Stimulated activated effector memory CD8-positive, alpha-beta T cell treated with anti-CD3 and anti-CD28 coated beads, Interleukin-12 subunit alpha, Interleukin-12 subunit beta, amount 100 ng/mL, for 72 hours (primary cell): ENCODE results near the gene GREM2.

Experiments used
- ATAC-seq: fragments of 150-1000 bp; cut with Tn5 transposase; 2 replicates; pipeline ENCODE4 v1.10.0; 2021
- DNase-seq, 2 donors: peaks; one replicate each; pipeline ENCODE4 v3.0.0; 2021 to 2022; ENCODE audit warnings: low spot score in 2 of 2
- H3K27ac Mint-ChIP-seq: one replicate; pipeline ENCODE4 v1.8.0; 2022; ENCODE audit warnings: mild to moderate bottlenecking, mixed read lengths
- H3K36me3 Mint-ChIP-seq: one replicate; pipeline ENCODE4 v1.8.0; 2022; ENCODE audit warnings: mild to moderate bottlenecking, mixed read lengths
- H3K4me1 Mint-ChIP-seq: one replicate; pipeline ENCODE4 v1.8.0; 2022; ENCODE audit warnings: mixed read lengths
- H3K4me3 Mint-ChIP-seq: one replicate; pipeline ENCODE4 v1.8.0; 2022; ENCODE audit warnings: mild to moderate bottlenecking, mixed read lengths
- H3K9me3 Mint-ChIP-seq: one replicate; pipeline ENCODE4 v1.8.0; 2022; ENCODE audit warnings: mixed read lengths

Gene GREM2

DNA sequence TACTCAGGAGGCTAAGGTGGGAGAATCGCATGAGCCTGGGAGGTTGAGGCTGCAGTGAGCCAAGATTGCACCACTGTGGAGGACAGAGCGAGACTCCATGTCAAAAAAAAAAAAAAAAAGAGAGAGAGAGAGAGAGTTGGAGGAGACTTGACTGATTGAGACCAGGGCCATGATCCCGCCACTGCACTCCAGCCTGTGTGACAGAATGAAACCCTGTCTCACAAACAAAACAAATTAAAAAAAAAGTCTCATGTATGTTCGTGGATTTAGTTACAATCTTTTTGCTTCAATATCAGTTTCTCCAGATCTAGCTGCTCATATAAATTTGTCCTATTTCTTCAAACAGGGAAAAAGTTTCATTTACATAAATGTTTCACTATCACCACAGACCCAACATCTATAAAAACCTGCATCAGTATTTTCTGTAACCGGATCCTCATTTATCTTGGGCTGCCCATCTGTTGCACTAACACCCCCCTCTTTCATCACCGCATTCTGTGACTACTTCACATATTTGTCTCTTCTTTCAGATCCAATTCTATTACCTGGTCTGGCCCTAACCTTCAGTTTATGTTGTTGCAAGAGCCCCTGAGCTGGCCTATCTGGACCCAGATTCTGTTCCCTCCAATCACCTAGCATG lies 127.0 kb downstream of the GREM2 start:
- Mint-ChIP-seq H3K9me3 (no peaks in the 10 kb centered on the region), H3K4me3 (no peak overlapping the region), H3K27ac (no peak overlapping the region), H3K4me1 (no peaks in the 10 kb centered on the region), H3K36me3 (no peaks in the 10 kb centered on the region)
- ATAC-seq = no peak
- no peak for DNase-seq

DNA sequence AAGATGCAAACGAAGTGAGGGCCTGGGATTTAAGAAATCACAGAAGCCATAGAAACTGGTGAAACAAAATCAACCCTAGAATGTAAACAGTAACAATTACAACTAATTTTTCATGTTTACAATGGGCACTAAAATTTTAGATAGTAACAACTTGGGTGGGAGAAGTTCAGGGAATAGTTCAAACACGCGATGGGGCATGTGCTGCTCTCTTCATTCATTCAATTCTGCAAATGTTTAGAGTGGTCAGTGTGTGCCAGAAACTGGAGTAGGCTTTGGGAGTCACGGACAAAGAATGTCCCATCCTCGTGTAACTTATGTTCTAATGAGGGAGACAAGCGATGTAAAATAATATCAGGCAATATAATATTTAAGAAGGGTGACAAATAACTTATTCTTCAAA lies 133.4 kb downstream of the GREM2 start:
- no peak overlapping the region for H3K27ac Mint-ChIP-seq
- DNase-seq (no peak), ATAC-seq (no peak)
- no peaks in the 10 kb centered on the region for H3K9me3 Mint-ChIP-seq
- no peaks in the 10 kb centered on the region for H3K36me3 Mint-ChIP-seq
- no peaks in the 10 kb centered on the region for H3K4me1 Mint-ChIP-seq
- H3K4me3 Mint-ChIP-seq = no peak overlapping the region

DNA sequence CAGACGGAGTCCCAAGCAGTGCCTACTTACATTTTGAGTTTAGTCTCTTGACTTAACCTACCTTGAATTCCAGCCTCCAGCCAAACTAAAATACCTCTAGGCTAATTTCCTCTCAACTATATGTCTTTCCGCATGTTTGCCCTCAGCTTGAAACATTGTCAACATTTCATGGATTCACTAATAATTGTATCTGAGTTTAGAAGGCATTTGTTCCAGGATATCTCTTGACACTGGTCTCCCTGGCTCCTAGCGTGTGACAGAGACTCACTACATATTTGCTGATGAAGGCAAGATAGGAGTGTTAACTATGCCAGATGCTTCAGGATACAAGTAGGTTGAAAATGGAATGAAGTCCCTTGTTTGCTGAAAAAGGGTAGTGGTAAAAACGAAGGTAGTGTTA lies 136.1 kb downstream of the GREM2 start:
- no peaks in the 10 kb centered on the region for H3K9me3 Mint-ChIP-seq
- no peak for ATAC-seq
- H3K36me3 Mint-ChIP-seq = no peaks in the 10 kb centered on the region
- no peaks in the 10 kb centered on the region for H3K4me1 Mint-ChIP-seq
- DNase-seq = no peak
- H3K27ac Mint-ChIP-seq = no peak overlapping the region
- H3K4me3 Mint-ChIP-seq = no peak overlapping the region

DNA sequence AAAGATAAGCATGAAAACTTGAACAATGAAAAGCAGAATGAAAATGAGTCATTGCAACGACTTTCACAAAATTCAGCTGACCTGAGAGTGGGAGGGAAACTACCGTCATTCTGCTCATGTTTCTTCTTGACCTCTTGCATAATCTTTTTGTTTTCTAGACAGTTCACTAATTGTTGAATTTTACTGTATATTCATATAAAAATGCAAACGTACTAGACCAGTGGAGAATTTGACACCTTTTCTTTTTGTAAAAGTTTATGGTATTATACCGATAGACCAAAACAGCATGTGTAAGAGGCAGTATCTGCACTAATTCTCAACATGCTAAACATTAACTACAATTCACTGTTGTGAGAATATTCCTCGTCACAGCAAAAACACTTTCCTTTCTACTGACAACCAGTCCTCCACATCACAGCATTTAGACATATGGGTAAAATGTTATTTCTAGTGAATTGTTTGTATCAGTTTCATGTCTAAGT lies 137.8 kb downstream of the GREM2 start:
- Mint-ChIP-seq H3K4me1 (no peaks in the 10 kb centered on the region), H3K27ac (no peak overlapping the region), H3K36me3 (no peaks in the 10 kb centered on the region), H3K9me3 (no peaks in the 10 kb centered on the region), H3K4me3 (no peak overlapping the region)
- ATAC-seq (no peak), DNase-seq (no peak)

DNA sequence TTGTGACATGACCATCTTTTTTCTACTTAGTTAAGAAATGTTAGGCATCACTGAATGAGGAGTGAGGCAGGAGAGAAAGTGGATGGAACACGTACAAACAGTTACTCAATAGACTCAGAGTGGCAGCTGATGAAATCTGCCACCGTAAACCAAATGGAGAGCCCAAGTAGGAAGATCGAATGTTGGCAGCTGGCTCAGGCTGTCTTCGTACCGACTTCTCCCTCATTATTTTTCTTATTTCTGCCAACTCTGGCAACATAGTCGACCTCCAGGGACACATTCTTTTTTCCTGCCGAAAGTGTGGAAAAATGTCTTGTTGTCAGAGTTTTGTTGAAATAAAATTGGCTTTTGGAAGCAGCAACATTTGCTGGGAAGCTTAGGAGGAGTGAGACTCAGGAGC lies 143.3 kb downstream of the GREM2 start:
- Mint-ChIP-seq H3K9me3 (no peaks in the 10 kb centered on the region), H3K27ac (no peak overlapping the region), H3K4me1 (peaks cover 13% of the 10 kb centered on the region), H3K4me3 (no peak overlapping the region), H3K36me3 (no peaks in the 10 kb centered on the region)
- ATAC-seq = no peak
- no peak for DNase-seq

DNA sequence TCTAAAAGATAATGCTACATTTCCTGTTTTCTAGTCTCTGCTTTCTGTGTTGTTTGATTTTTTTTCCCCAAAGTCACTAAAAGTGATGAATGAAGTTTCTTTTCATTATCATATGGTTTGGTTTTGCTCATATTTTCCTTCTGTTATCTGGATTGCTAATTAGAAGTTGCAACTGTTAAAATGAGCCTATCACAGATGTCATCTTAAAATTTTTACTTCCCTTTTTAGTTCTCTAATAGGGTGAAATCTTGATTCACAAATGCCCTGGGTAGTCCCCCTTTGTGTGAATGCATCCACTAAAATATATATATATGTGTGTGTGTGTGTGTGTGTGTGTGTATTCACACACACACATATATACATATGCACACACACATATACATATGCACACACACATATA lies 144.1 kb downstream of the GREM2 start:
- DNase-seq (no peak), ATAC-seq (no peak)
- no peak overlapping the region for H3K4me3 Mint-ChIP-seq
- H3K36me3 Mint-ChIP-seq = no peaks in the 10 kb centered on the region
- no peak overlapping the region for H3K27ac Mint-ChIP-seq
- H3K4me1 Mint-ChIP-seq = peaks cover 13% of the 10 kb centered on the region
- H3K9me3 Mint-ChIP-seq = no peaks in the 10 kb centered on the region

DNA sequence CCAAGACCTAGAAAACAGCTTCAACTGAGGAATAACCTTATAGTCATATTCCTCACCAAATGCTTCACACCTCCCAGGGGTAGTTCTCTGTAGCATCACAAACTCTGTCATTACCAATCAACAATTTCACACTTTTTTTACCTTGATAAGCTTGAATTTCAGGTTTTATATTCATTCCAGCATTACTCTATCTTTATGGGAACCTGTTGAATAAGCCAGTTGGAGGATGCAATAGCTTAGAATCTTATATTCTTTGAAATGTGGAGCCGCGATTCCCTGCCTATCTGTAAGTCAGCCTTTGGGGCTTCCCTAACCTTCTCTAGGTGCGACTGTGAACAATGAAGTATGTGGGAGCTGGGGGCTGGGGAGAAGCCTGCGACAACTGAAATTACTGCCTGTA lies 145.4 kb downstream of the GREM2 start:
- no peaks in the 10 kb centered on the region for H3K9me3 Mint-ChIP-seq
- H3K27ac Mint-ChIP-seq = no peak overlapping the region
- DNase-seq (no peak), ATAC-seq (no peak)
- H3K4me3 Mint-ChIP-seq = no peak overlapping the region
- H3K4me1 Mint-ChIP-seq = peaks cover 13% of the 10 kb centered on the region
- no peaks in the 10 kb centered on the region for H3K36me3 Mint-ChIP-seq

DNA sequence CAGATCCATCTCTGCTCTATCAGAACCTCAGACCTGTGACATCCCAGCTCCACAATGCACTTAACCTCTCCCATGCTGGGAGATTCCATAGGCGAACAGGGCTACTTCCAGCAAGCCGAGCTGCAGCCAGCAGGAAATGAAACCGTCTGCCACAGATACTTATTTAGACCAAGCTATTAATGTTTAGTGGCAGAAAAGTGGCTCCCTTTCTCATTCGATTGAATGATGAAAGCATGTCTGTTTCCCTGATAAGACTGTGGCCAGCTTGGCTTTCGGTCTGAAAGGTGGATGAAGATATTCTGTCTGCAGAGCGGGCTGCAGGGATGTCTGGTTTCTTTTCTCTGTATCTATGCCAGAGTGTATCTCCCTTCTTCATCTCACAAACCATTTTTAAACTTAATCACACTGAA lies 146.4 kb downstream of the GREM2 start:
- DNase-seq (no peak), ATAC-seq (no peak)
- Mint-ChIP-seq H3K4me1 (peaks cover 13% of the 10 kb centered on the region), H3K4me3 (peak overlapping the region; percentile 5), H3K9me3 (no peaks in the 10 kb centered on the region), H3K36me3 (no peaks in the 10 kb centered on the region), H3K27ac (no peak overlapping the region)

DNA sequence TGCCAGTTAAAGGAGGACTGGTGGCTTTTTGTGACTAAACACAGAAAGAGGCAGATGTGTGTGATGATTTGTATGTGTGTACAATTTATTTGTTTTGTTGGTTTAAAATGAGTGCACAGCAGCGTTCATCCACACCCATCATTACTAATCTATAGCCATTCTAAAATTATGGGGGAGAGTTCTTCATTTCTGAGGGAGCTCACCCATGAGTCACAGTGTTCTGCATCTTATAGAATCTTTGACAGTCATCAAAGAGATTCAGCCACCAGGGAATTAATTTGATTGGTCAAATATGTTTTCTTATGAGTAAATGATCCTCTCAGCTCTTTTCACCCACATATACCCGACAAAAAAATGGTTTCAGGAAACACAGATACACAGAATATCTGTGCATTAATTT lies 147.9 kb downstream of the GREM2 start:
- Mint-ChIP-seq H3K4me3 (no peak overlapping the region), H3K4me1 (peaks cover 13% of the 10 kb centered on the region), H3K27ac (no peak overlapping the region), H3K36me3 (no peaks in the 10 kb centered on the region), H3K9me3 (no peaks in the 10 kb centered on the region)
- no peak for DNase-seq
- peak; percentile 70 for ATAC-seq

DNA sequence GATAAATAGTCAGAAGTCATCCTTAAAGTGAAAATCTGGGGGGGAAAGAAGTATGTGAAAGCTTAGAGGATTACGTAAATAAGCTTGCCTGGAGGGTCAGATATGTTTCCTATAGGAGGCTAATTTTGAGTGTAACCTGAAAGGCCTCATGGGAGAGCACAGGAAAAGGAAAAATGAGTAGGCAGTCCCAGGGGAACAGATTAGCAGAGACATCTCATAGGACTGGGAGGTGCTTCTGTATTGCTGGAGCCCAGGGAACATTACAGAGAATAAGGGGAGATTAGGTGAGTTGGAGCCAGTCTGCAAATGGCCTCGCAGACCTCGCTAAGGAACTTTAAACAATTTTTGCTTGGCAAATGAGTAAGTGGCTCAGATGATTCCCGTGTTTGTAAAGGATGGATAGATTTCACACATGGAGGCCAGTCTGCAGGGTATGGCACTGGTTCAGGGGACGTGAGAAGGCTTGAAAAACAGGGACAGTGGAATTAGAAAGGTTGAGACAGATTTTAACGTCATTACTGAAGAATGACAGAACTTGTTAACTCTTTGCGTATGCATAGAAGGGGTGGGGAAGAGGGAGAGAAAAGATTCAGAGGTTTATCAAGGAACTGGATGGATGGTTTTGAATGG lies 149.1 kb downstream of the GREM2 start:
- Mint-ChIP-seq H3K27ac (no peak overlapping the region), H3K9me3 (no peaks in the 10 kb centered on the region), H3K4me1 (peaks cover 13% of the 10 kb centered on the region), H3K4me3 (no peak overlapping the region), H3K36me3 (no peaks in the 10 kb centered on the region)
- DNase-seq (no peak), ATAC-seq (no peak)

DNA sequence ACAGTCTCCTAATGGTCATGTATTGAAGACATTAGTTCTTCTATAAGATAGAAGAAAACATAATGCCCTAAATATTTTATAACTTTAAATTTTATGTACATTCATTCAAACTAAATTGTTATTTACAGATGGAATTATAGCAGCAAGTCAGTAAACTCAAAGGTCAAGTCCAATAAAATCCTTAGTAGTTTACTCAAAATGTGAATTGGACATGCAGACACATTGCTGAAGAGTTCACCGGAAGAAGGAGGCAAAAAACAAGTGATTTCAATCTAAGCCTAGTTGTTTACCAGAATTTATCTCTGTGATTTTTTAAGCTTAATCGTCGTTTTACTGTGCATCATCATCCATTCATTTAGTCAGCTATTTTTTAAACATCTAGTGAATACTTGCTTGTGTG lies 149.7 kb downstream of the GREM2 start:
- H3K4me1 Mint-ChIP-seq = peaks cover 13% of the 10 kb centered on the region
- ATAC-seq (no peak), DNase-seq (no peak)
- H3K27ac Mint-ChIP-seq = no peak overlapping the region
- H3K4me3 Mint-ChIP-seq = no peak overlapping the region
- no peaks in the 10 kb centered on the region for H3K9me3 Mint-ChIP-seq
- H3K36me3 Mint-ChIP-seq = no peaks in the 10 kb centered on the region

DNA sequence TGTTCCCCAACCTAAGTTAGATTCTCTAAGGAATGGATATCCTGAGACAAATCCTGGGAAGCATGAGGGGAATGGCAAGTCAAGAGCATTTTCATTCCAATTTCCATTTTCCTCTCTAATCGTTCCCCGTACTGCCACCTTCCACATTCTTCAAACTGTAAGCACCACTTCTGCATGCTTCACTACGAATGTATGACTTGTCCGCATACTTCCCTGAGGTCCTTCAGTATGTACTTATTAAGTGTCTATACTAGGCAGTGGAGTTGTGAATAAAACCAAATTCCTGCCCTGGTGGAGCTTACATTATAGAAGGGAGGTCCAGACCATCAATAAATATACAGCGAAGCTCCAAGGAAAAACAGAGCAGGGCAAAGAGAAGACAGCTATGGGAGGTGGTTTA lies 154.8 kb downstream of the GREM2 start:
- Mint-ChIP-seq H3K27ac (no peak overlapping the region), H3K4me1 (no peaks in the 10 kb centered on the region), H3K36me3 (no peaks in the 10 kb centered on the region), H3K9me3 (no peaks in the 10 kb centered on the region), H3K4me3 (no peak overlapping the region)
- DNase-seq (no peak), ATAC-seq (no peak)

DNA sequence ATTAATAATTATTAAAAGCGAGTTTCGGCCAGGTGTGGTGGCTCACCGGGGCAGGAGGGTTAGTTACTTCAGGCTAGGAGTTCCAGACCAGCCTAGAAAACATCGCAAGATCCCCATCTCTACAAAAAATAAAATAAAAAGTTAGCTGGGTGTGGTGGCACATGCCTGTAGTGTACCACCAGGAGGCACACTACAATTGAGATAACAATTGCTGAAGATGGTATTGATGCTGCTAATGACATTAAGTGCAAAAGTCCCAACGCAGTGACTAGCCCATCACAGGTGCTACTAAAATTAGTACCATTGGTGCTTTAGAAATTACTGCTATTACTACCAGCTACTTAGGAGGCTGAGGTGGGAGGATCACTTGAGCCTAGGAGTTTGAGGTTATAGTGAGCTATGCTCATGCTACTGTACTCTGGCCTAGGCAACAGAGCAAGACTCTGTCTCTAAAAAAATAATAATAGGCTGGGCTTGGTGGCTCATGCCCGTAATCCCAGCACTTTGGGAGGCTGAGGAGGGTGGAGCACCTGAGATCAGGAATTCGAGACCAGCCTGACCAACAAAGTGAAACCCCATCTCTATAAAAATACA lies 156.6 kb downstream of the GREM2 start:
- Mint-ChIP-seq H3K9me3 (no peaks in the 10 kb centered on the region), H3K27ac (no peak overlapping the region), H3K4me3 (no peak overlapping the region), H3K4me1 (no peaks in the 10 kb centered on the region), H3K36me3 (no peaks in the 10 kb centered on the region)
- ATAC-seq = peak; percentile 70
- no peak for DNase-seq

DNA sequence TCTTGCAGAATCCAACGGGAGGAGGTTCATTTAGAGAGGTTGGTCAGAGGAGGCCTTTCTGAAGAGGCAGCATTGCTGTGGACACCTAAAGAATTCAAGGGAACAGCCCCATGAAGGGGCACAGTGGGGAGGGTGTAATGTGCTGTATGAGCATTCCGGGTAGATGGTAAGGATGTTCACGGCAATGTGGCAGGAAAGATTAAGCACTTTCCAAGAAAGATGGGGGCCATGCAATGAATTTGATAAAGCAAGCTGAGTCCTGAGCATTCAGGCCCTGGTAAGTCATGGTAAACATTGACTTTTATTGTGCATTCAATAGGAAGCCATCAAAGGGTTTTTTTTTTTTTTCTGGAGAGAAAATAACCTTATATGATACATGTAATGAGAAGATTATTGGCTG lies 166.6 kb downstream of the GREM2 start:
- Mint-ChIP-seq H3K9me3 (no peaks in the 10 kb centered on the region), H3K36me3 (no peaks in the 10 kb centered on the region), H3K27ac (no peak overlapping the region), H3K4me3 (no peak overlapping the region), H3K4me1 (no peaks in the 10 kb centered on the region)
- DNase-seq (no peak), ATAC-seq (no peak)

DNA sequence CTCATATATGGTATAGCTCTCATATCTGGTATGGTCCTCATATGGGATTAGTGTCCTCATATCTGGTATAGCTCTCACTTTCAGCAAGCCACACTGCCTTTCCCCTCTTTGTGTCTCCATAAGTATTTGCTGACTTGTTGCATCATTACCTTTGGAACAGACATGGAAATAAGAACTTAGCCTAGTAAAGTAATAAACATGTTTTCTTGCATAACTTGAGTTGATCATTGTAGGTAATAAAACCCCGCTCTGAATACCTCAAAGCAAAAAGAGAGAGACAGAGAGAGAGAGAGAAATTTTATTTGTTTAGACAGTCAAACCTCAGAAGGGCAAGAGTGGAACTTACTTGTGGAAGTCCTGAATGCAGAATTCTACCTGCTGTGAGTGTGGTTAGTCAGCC lies 170.3 kb downstream of the GREM2 start:
- H3K36me3 Mint-ChIP-seq = no peaks in the 10 kb centered on the region
- no peaks in the 10 kb centered on the region for H3K9me3 Mint-ChIP-seq
- H3K4me1 Mint-ChIP-seq = no peaks in the 10 kb centered on the region
- DNase-seq (no peak), ATAC-seq (no peak)
- no peak overlapping the region for H3K4me3 Mint-ChIP-seq
- H3K27ac Mint-ChIP-seq = no peak overlapping the region
